Bronchial smooth muscle cell (primary cell): ENCODE results near the gene WASHC1. TPM values are rescaled to one million over a fixed set of nuclear protein-coding genes. Genes with fewer than 3 reads are reported as not detected.

Experiments used
- total RNA-seq: library from RNA; depleted of rRNA; stranded (reverse); fragments of >200 nt; gene quantifications from 2 replicates; pipeline ENCODE4 v1.2.1, GENCODE V29; 2014

The WASHC1 gene
- 11.3 and 13.9 TPM in 2 replicates for total RNA-seq

GRCh38 chr9:29356-29755 is at the start of gene WASHC1:
TSS of gene WASHC1 (minus strand) at chr9:29456. CDS start at chr9:24999, 4,457 bp downstream.

Other genes with a start within 250 kb of the WASHC1 start
- 0.09 and 0.16 TPM in 2 replicates for gene FOXD4, start 89.0 kb upstream of the WASHC1 start, total RNA-seq
- 29.6 and 36.5 TPM in 2 replicates for gene ZNG1A, start 149.6 kb upstream of the WASHC1 start, total RNA-seq
- 0.32 and 1.9 TPM in 2 replicates for gene DOCK8, start 185.4 kb upstream of the WASHC1 start, total RNA-seq